ENCODE measurements around the gene UBL5.

UBL5 gene

DNA sequence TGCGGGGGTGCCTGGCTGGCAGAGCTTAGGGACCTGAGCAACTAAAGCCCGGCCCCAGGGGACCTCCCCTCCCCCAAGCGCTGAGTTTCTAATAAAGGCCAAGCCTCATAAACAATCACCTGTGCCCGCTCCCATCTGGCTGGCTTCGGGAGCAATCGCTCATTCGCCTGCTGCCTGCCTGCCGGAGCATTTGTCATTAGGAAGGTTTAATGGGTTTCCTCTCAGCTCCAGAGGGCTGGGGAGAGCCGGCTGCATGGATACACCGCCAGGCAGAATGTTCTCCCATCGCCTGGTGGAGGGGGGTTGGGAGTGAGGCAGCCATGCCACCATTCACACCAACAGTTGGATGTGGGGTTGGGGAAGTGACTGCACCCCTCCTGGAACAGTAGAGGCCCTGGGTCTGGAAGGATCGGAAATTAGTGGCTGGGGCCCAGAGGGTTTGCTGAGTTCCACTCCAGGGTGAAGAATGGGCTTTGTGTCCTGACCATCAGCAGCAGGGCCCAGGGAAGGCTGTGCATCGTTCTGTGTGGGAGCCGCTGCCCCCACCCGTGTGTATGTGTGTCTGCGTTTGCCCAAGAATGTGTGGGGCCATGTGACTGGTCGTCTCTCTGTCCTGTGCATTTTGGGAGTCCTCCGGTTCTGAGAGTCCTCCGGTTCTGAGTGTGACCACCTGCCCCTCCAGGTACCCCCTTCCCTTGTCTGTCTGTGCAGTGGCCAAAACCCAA is 22.7 kb downstream of the UBL5 start:
- CTCF ChIA-PET = no interaction called here

DNA sequence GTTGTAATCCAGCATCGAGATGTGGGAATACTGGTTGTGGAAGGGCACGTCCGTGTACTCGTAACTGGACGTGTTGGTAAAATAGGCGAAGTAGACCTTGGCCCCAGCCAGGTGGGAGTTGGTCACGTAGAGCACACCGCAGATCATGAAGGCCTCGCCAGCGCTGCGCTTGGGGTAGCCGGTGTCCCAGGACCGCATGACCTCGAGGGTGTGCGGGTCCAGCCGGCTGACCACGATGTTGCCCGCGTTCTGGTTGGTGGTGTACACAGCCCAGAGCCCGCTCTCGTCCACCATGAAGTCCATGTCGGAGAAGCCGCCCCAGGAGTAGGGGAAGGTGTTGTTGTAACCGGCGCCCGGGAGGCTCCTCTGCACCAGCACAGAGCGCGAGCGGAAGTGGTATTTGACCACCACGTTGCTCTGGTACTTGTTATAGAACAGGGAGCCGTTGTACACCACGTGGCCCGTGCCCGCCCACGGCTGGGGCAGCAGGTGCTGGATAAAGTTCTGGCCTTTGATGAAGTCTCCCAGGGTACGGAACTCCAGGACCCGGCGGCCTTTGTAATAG is 26.6 kb downstream of the UBL5 start:
- no peak overlapping the region for H3K27ac ChIP-seq
- ChIA-PET CTCF (no interaction called here), POLR2A (ENCODE audit: low non-redundant PET) (no interaction called here)
- no peak for DNase-seq (ENCODE audit: low spot score)
- TF ChIP-seq, protein P1, sequence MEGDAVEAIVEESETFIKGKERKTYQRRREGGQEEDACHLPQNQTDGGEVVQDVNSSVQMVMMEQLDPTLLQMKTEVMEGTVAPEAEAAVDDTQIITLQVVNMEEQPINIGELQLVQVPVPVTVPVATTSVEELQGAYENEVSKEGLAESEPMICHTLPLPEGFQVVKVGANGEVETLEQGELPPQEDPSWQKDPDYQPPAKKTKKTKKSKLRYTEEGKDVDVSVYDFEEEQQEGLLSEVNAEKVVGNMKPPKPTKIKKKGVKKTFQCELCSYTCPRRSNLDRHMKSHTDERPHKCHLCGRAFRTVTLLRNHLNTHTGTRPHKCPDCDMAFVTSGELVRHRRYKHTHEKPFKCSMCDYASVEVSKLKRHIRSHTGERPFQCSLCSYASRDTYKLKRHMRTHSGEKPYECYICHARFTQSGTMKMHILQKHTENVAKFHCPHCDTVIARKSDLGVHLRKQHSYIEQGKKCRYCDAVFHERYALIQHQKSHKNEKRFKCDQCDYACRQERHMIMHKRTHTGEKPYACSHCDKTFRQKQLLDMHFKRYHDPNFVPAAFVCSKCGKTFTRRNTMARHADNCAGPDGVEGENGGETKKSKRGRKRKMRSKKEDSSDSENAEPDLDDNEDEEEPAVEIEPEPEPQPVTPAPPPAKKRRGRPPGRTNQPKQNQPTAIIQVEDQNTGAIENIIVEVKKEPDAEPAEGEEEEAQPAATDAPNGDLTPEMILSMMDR (conservative IDR thresholded peaks at IDR 0.05; ENCODE audit: low read depth) = no peak

More for the DNA sequence above, 22.7 kb downstream of the UBL5 start:
- no peak overlapping the region for H3K27ac ChIP-seq
- POLR2A ChIA-PET (ENCODE audit: low non-redundant PET) = no interaction called here
- TF ChIP-seq, protein P1 (conservative IDR thresholded peaks at IDR 0.05; ENCODE audit: low read depth) = no peak
- DNase-seq (ENCODE audit: low spot score) = no peak

DNA sequence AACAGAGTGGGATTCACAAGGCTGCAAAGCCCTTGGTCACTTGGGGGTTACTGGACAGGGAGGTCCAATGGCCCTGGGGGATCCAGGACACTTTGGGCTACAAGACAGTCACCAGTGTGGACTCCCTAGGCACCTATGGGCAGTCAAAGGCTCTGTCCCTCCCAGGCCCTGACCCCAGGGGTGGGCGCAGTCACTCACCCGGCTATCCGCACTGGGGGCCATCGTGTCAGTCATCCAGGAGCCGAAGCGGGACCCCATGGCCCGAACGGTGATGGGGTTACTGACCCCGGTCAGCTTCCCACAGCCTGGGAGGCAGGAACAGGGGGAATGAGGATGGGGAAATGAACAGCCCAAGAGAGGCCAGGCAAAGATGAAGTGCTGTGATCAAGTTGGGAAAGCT is 28.9 kb downstream of the UBL5 start:
- CTCF ChIA-PET = no interaction called here
- POLR2A ChIA-PET (ENCODE audit: low non-redundant PET) = no interaction called here
- no peak overlapping the region for H3K27ac ChIP-seq
- no peak for DNase-seq (ENCODE audit: low spot score)
- TF ChIP-seq, protein P1 (conservative IDR thresholded peaks at IDR 0.05; ENCODE audit: low read depth) = no peak

- CTCF ChIA-PET = no interaction called here
- H3K27ac ChIP-seq = no peak overlapping the region
- TF ChIP-seq, protein P1 (conservative IDR thresholded peaks at IDR 0.05; ENCODE audit: low read depth) = no peak
- DNase-seq (ENCODE audit: low spot score) = no peak
- POLR2A ChIA-PET (ENCODE audit: low non-redundant PET) = no interaction called here
Measured at GRCh38 chr19:9857076-9857721, 29.5 kb downstream of the UBL5 start.

DNA sequence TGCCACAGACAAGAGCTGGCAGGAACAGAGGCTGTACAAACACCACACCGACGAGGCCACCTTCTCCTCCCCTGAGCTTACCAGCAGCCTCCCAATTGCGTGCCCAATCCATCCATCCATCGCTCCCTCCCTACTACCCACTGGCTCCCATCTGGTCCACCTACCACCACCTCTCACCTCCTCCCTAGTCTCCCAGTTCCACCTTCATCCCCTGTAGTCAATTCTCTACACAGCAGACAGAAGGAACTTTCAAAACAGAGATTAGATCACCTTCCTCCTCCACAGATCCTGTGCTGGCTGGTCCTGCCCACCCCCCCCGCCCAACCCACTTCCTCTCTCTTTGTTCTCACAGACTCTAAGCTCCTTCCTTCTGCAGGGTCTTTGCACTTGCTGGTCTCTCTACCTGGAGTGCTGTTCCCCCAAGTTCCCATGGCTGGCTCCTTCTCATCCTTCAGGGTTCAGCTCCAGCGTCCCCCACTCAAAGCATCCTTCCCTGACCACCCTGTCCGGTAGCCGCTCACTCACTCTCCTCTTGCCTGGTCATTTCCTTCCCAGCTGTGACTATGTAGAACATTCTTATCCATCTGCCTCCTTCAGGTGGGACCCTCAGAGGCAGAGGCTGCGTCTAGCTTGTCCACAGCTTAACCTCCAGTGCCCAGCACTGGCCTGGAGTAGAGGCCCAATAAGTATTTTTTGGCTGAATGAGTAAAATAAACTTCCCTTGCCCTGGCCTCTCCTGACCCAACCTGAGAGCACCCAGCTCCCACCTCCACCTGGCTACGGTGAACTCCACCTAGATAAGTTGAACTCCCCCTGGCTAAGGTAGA is 30.4 kb downstream of the UBL5 start:
- no peak overlapping the region for H3K27ac ChIP-seq
- TF ChIP-seq, protein P1 (conservative IDR thresholded peaks at IDR 0.05; ENCODE audit: low read depth) = no peak
- ChIA-PET CTCF (interaction anchor here (0.5 to 0.8 kb wide), 2 partner anchors 11 to 20 kb away, joined by 3 read pairs; no protein-coding TSS in a partner anchor), POLR2A (ENCODE audit: low non-redundant PET) (interaction anchor here (0.6 kb wide), 1 partner anchor 17 kb away, joined by 6 read pairs; no protein-coding TSS in a partner anchor)
- DNase-seq (ENCODE audit: low spot score) = no peak

- DNase-seq (ENCODE audit: low spot score) = no peak
- TF ChIP-seq, protein P1 (conservative IDR thresholded peaks at IDR 0.05; ENCODE audit: low read depth) = no peak
- POLR2A ChIA-PET (ENCODE audit: low non-redundant PET) = no interaction called here
- no peak overlapping the region for H3K27ac ChIP-seq
- CTCF ChIA-PET = interaction anchor here (0.5 to 0.8 kb wide), 2 partner anchors 11 to 19 kb away, joined by 3 read pairs; no protein-coding TSS in a partner anchor
Measured at GRCh38 chr19:9858766-9859165, 31.0 kb downstream of the UBL5 start.

All from RWPE1 (cell line).